IPS DF 19.7 (cell line): ENCODE results near the gene ARPC4.

Experiments
- DNase-seq: peaks from one replicate; pipeline ENCODE4 v3.0.0-alpha.2; 2013; ENCODE audit warnings: low read depth, low spot score

The ARPC4 gene

GRCh38 chr3:9792405-9793160 is at the start of gene ARPC4, which contains the start of gene TADA3:
TSS of gene ARPC4 (plus strand) at chr3:9793082. CDS start at chr3:9793122, 40 bp downstream.
TSS of gene TADA3 (minus strand) at chr3:9792473. CDS start at chr3:9791466, 1,007 bp downstream.
- peak; percentile 83 for DNase-seq

- no peak for DNase-seq
These were observed 49.3 kb upstream of the ARPC4 start for GRCh38 chr3:9743548-9743947.

GRCh38 chr3:9744162-9744561 is 48.7 kb upstream of the ARPC4 start:
- no peak for DNase-seq

DNA sequence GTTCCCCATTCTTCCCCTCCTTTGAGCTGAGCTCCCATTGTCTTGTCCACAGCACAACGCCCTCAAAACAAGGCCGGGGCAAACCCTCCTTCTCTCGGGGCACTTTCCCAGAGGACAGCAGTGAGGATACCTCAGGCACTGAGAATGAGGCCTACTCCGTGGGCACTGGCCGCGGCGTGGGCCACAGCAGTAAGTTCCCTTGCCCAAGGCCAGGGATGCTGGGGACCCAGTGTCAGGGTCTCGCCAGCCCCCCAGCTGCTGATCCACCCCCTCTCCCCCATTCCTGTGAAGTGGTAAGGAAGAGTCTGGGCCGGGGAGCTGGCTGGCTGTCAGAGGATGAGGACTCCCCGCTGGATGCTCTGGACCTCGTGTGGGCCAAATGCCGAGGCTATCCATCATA is 47.4 kb upstream of the ARPC4 start:
- no peak for DNase-seq

DNA sequence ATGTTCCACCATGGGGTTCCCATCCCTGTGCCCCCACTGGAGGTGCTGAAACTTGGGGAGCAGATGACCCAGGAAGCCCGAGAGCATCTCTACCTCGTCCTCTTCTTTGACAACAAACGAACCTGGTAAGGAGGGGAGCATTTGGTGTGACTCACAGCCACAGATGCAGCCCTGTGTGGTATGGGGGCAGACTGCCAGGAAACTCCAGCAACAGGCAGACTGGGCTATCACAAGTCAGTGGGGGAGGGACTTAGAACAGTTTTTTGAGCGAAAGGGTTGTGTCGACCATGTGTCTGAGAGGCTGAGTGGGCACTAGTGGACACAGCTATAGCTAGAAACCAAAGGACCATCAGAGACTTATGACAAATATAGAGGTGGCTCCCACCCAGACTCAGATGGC is 46.6 kb upstream of the ARPC4 start:
- DNase-seq, result no peak

- DNase-seq, result no peak
These were observed 45.6 kb upstream of the ARPC4 start for GRCh38 chr3:9747267-9747666.

- DNase-seq, result no peak
These were observed 44.9 kb upstream of the ARPC4 start for GRCh38 chr3:9748031-9748430.

GRCh38 chr3:9749296-9749644 is 43.6 kb upstream of the ARPC4 start:
- no peak for DNase-seq

DNA sequence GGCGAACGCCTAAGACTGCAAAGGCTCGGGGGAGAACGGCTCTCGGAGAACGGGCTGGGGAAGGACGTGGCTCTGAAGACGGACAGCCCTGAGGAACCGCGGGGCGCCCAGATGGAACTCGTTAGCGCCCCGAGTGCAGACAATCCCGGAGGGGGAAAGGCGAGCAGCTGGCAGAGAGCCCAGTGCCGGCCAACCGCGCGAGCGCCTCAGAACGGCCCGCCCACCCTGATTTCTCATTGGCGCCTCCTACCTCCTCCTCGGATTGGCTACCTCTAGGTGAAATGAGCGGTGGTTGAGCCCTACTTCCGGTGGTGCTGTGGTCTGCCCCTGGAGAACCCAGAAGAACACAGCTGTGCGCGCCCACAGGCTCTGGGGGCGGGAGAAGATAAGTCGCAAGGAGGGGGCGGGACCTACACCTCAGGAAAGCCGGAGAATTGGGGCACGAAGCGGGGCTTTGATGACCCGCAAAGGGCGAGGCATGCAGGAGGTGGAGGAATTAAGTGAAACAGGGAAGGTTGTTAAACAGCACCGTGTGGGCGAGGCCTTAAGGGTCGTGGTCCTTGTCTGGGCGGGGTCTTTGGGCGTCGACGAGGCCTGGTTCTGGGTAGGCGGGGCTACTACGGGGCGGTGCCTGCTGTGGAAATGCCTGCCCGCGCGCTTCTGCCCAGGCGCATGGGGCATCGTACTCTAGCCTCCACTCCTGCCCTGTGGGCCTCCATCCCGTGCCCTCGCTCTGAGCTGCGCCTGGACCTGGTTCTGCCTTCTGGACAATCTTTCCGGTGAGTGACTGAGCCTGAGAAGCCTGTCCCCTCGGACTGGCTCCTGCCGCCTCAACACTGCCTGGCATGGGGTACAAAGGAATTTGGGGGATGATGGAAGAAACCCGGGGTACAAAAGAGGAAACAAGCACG is 43.0 kb upstream of the ARPC4 start, which contains the start of gene OGG1:
TSS of gene OGG1 (plus strand) at position 308 of the 911 bp plus-strand sequence. CDS start at position 643, 335 bp downstream.
- peak; percentile 94 for DNase-seq

- DNase-seq, result no peak
These were observed 42.1 kb upstream of the ARPC4 start for GRCh38 chr3:9750556-9751411.

DNA sequence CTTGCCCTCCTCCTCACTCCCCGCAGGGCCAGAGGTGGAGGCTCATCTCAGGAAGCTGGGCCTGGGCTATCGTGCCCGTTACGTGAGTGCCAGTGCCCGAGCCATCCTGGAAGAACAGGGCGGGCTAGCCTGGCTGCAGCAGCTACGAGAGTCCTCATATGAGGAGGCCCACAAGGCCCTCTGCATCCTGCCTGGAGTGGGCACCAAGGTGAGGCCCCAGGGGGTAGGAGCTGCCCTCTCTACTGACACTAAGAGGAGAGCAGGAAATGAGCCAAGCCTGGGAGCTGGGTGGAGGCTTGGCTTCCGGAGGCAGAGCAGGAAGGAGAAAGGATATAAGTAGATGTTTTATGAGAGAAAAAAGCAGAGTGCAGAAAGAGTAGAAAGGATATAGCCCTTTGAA is 38.2 kb upstream of the ARPC4 start:
- DNase-seq, result no peak

- no peak for DNase-seq
These were observed 35.5 kb upstream of the ARPC4 start for GRCh38 chr3:9757427-9757826.

DNA sequence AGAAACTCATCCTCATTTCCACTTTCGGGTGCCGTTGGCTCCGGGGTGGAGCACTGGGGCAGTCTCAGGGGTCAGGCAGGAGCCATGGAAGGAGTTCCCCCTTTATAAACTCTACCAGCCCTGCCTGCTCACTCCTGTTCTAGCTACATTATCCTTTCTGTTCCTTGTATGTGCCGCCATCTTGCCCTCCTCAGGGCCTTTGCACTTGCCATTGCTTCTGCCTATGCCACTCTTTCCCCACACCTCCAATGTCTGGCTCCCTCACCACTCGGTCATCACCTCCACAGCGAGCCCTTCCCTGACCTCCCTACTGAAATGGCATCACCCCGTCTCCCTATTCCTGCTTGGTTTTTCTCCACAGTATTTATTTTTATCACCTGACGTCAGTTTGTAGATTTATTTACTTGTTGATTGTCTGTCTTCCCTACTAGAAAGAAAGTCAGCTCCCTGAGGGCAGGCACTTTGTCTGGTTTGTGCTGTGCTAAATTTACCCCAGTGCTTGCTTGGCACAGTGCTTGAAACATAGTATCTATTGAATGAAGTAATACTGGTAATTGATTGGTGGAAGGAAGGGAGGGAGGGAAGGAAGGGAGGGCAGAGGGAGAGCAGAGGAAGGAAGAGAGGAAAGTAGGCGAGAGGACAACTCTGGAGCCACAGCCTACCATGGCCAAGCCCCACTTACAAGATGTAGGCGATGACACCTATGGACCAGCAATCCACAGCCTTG is 31.9 kb upstream of the ARPC4 start:
- no peak for DNase-seq

DNA sequence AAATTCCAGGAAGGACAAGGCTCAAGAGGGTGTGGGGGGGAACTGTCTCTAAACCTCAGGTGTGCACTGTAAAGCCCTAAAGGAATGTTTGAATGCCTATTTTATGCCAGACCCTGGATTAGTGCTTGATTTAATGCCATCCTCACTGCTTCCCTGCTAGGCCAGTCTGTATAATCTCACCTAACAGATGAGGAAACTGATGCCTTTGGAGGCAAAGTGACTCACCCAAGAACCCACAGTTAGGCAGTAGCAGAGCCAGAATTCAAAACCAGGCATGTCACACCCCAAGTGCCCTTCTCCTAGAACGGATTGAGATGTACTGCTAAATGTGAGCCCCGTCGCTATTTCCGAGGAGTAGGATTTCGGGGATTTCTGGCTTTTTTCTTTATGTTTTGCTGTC is 31.0 kb upstream of the ARPC4 start:
- no peak for DNase-seq

- no peak for DNase-seq
These were observed 30.0 kb upstream of the ARPC4 start for GRCh38 chr3:9762871-9763270.

DNA sequence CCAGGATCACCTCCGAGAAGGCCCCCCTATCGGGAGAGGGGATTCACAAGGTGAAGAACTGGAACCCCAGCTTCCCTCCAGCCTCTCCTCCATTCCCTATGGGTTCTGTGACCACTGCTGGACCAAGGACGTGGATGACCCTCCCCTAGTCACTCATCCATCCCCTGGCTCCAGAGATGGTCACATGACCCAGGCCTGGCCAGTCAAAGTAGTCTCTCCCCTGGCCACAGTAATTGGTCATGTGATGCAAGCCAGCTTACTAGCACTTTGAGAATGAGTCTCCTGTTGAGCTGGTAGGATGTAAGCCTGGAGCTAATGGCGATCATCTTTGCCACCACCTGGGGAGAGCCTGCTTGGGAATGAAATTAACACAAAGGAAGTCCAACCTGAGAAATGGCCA is 27.0 kb upstream of the ARPC4 start:
- no peak for DNase-seq

DNA sequence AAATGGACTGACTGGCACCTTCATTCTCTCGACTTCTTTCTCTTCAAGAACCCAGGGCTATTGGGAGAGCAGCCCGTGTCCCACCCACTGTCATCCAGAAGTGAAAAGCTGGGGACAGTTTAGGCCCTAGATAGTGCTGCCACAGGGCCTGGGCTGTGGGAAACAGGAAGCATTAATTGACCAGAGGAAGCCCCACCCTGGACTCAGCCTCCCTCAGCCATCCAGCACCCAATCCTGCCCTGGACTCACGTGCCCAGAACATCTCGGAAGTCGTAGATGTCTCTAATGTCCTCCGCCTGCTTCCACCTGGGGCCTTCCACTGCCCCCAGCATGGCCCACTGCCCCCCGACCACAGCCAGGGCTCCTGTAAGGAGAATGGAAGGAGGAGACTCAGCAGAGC is 25.5 kb upstream of the ARPC4 start:
- DNase-seq, result no peak

DNA sequence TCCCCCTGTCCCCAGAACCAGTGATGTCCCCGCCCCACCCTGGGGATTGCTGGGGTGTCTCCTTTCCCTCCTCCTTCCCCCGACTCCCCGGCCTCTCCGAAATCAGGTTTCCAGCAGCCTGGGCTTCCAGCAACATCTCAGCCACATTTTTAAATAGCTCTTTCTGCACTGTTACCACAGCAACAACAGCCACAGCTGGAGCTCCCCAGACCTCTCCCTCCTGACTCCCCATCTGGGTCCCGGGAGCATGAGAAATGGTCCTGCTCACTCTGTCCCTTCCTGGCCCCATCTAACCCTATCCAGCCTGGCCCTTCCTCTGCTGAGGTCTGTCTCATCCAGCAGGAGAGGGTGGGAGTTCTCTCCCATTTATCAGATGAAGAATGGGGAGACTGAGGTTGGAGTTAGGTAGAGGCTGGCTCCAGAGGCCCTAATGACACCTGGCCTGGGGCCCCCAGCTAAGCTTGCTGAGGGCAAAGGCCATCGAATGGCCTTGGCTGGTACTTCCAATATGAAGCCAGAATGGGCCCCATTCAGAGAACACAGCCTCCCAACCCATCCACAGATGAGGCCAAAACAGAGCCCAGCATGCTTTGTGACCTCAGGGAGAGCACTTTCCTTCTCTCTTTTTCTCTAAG is 24.6 kb upstream of the ARPC4 start:
- DNase-seq, result no peak

DNA sequence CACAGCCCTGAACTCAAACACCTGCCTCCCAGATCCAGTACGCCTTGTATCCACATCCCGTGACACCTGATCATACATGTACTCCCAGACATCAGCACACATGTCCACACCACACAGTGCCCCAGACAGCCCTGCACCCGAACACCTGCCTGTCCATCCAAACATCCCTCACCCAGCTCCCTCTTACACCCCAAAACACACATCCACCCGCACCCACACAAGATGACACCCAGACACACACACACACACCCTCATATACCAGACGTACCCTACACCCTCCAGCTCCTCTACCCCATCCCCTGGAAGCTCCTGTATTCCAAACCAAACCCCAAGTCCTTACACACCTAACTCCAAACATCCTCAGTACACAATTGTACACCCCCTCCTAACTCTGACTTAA is 23.9 kb upstream of the ARPC4 start:
- DNase-seq, result no peak

GRCh38 chr3:9769426-9770275 is 23.2 kb upstream of the ARPC4 start, which contains the start of gene CAMK1:
TSS of gene CAMK1 (minus strand) at chr3:9769947. CDS start at chr3:9767749, 2,198 bp downstream.
- DNase-seq, result no peak
